ENCODE data around the gene MIER2.

Gene MIER2

GRCh38 chr19:306151-306900 lies 38.3 kb downstream of the MIER2 start:
- no peak for DNase-seq

- no peak for DNase-seq
Observed at GRCh38 chr19:305240-306150, 39.1 kb downstream of the MIER2 start.

DNA sequence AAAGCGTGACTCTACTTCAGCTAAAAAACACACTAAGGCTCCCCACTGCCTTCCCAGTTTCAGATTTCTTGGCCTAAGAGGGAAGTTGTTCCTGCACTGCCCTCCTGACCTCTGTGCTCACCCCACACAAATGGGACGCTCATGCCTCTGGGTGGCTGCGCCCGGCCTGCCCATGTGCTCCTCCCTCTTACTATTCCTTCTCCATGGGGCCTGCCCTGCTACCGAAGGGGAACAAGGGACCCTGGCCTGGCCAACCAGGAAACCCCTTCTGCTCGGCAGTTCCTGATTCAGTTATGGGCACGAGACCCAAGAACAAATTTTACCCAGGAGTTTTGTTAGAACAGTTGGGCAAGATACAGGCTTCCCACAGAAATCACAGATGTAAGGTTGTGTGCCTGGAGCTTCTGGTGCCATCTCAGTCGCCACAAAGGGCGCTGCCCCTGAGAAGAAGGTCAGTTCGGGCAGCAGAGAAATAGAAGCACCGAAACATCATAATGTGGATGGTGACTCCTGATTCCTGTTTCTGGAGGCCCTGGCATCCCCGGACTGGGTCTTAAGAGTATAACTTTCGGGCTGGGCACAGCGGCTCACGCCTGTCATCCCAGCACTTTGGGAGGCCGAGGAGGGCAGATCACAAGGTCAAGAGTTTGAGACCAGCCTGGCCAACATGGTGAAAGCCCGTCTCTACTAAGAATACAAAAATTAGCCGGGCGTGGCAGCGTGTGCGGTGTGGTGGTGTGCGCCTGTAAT lies 47.9 kb downstream of the MIER2 start:
- no peak for DNase-seq

DNA sequence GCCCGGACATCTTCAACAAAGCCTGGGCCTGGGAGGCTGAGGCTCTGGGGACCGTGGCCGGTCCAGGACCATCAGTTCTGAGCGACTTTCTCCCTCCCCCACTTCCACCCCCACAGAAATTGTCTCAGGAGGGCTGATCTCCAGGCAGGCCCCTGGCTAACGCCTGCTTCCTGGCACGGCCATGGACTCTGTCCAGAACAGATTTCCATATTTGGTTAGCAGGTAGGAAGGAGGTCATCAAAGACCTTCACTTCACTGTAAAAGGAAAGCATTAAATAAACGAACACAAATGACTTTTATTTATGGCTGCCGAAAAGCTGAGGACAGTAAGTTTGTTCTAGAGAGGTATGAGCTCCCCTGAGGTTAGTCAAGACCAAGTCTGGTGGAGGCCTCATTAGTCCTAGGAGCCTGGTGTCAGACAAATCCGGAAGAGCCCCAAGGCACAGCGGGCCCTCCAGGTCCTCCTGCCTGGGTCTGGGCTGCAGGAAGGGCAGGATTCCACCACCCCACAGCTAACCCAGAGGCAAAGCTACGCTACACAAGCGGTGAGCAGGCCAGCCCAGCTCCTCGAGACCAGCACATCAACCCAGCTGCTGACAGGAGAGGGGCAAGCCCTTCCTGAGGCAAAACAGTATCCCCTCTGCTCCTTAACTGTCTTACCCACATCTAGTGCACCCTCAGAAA lies 48.8 kb downstream of the MIER2 start:
- no peak for DNase-seq

DNA sequence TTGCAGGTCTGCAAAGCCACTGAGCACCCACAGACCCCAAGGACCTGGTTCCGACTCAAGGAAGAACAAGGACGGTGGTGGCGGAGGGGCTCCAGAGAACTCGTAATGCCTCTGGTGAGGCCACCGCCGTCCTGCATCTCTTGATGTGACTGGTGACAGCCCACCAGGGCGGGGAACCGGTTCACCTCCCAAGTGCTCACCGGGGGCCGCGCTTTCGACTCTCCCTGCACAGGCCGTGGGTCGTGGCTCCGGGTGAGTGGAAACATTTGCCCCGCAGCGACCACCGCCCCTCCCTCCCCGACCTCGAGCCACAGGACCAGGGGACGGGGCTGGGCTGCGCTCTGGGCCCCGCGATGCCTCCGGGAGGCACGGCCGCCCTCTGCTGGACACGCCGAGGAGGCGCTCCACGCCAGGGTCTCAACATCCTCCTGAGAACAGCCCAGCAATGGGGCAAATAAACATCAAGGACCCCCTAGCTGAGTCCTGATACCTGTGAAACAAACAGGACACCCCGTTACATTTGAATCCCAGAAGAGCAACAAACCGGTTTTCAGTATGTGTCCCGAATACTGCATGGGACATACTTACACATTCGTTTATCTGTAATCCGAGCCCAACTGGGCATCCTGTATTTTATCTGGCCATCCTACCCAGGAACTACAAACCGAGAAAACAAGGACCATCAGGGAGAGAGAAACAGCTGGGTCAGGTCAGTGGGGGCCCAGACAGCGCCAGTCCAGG lies 49.5 kb downstream of the MIER2 start:
- peak; percentile 11 for DNase-seq

- no peak for DNase-seq
Observed at GRCh38 chr19:294341-294945, 50.2 kb downstream of the MIER2 start.

GRCh38 chr19:293436-294110 lies 51.0 kb downstream of the MIER2 start:
- no peak for DNase-seq

DNA sequence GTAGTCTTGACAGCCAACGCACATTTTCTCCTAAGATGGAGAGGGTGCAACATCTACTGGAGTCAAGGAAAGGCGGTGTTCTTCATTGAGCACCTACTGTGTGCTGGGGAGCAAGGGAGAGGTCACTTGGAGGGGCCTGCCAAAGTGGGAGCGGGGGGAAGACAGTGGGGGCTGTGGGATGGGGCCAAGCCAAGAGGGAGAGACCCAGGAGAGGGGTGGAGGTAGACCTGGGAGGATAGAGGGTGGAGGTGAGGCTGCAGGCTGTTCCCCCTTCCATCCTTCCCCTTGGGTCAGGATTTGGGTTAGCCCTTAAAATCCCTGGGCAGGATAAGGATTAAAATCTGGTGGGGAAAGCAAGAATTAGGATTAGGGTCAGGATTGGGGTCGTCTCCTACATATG lies 51.6 kb downstream of the MIER2 start:
- no peak for DNase-seq

DNA sequence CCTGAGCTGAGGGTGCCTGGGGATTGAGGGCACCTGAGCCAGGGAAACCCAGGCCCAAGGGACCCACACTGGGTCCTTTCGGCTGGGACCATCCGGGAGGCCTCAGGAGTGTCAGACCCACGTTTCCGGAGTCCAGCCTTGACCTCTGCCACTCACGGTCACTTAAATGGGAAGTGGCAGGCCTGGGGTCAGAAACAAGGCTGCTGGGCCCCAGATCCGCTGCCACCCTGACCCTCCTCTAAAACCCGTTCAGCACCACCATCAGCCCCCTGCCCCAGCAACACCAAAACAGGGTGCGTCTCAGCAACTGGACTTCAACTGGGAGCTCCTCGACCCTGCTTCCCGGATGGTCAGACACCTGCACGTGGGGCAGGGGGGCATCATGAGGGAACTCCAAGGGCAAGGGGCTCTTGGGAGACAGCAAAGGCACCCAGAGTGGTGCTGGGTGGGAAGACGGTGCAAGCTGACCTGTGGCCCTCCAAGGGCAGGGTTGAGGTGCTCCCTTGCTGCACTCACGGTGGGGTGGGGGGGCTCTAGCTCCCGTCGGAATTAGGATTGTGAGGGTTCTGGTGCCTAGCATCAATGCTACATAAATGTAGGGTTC lies 52.2 kb downstream of the MIER2 start:
- no peak for DNase-seq

GRCh38 chr19:291561-292280 lies 52.9 kb downstream of the MIER2 start:
- DNase-seq: no peak

DNA sequence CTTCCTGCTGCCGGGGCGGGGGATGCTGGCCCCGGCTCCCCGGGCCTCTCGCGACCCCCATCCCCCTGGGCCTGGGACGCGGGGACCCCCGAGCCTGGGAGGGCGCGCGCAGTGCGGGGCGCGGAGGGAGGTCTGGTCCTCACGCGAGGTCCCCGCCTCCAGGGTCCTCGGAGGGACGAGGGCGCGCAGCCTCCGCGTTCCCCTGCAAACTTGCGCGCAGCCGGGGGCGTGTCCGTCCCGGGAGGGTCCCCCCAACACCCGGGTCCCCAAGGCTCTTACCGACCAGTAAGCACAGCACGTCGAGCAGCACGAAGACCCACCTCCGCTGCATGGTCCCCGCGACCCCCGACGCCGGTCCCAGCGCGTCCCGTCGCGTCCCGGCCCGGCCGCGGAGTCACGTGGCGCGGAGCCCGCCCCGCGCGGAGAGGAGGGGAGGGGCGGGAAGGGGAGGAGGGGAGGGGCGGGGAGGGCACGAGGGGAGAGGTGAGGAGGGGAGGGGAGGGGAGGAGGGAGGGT lies 53.5 kb downstream of the MIER2 start, which contains the start of gene PLPP2:
Gene PLPP2, minus strand, starts transcription at position 398 of the 516 bp plus-strand sequence. Its CDS starts 67 bp downstream, at position 331.
- no peak for DNase-seq

DNA sequence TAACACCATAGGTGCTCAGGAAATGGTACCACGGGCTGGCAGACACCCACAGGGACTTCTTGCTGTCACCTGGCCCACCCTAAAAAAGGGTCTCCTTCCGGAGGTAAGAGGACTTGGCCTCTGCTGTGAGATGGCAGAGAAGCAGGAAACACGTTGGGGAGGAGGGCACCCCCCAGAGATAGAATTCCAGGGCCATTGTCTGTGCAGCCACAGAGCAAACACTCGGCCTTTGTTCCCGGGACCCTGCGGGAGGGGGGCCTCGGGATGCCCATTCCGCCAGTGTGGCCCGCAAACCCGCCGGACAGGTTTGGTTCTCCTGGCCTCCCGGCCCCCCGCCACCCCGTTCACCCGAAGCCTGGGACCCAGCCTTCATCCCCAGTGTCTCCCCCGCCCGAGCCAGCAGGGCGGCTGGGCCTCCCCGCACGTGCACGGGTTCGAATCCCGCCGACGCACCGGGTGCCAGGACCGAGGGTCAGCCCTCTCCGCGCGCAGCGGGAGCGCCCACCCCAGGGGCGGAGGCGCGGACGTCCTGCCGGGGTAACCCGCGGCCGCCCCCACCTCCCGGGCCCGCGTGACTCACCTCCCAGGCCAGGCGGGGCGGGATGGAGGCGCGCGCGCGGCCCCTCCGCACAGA lies 54.1 kb downstream of the MIER2 start:
- DNase-seq: no peak

- peak; percentile 39 for DNase-seq
Observed at GRCh38 chr19:289651-290371, 54.8 kb downstream of the MIER2 start.

DNA sequence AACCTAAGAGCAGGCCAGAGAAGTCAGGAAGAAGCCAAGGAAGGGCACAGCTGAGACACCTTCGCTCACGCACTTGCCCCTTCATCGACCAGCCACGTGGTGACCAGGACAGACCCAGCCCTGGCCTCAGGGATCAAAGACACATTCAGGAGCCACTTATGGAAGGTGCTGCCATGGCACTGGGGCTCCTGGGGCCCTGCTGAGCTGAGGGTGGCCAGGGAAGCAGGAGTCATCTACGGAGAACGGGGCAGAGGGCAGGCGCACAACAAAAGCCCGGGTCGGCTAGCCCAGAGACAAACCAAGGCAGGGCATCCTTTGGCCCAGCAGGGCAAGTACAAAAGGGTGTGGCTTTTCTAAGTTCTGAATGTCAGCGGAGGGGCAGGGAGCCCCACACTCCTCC lies 55.7 kb downstream of the MIER2 start:
- no peak for DNase-seq

DNA sequence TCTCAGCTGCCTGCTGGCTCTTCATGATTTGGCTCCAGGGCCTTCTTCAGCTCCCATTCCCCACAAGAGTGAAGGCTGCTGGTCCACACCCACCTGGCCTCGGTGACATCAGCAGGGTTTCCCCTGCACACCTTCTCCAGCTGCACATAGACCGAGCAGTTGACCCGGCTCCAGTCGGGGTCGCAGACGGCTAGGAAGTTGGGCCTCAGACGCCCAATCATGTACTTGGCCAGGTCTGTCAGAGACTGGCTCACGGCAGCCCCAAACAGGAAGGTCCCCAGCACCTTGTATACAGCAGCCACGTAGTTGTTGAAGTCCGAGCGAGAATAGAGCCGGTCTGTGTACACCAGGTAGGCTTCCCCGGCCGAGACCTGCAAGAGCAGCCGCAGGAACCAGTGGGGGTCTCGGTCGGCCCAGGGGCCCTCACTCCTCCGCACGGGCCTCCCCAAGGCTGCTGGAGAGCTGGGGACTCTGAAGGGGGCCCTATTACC lies 57.2 kb downstream of the MIER2 start:
- no peak for DNase-seq

- DNase-seq: no peak
Observed at GRCh38 chr19:283395-283794, 61.2 kb downstream of the MIER2 start.

GRCh38 chr19:282501-282900 lies 62.1 kb downstream of the MIER2 start:
- DNase-seq: no peak

GRCh38 chr19:281992-282391 lies 62.6 kb downstream of the MIER2 start:
- DNase-seq: no peak

Measured in CD4-positive, alpha-beta T cell treated with Interleukin-17A for 1 hour (primary cell).